H9 (cell line): ENCODE results near the gene SLC2A2. TPM values are rescaled to one million over a fixed set of nuclear protein-coding genes. Genes with fewer than 3 reads are reported as not detected.

Experiments used
- DNase-seq: peaks from one replicate; pipeline ENCODE4 v3.0.0-alpha.2; 2017
- H2AFZ ChIP-seq: one replicate; pipeline ENCODE4 v1.6.1; 2013; ENCODE audit warnings: mild to moderate bottlenecking, low read length, control low read depth, moderate library complexity
- H2AK5ac ChIP-seq: 2 replicates; pipeline ENCODE4 v1.6.1; 2013; ENCODE audit warnings: low read length, control low read depth, mixed read lengths; ENCODE audit not compliant: insufficient read length
- H2BK120ac ChIP-seq: one replicate; pipeline ENCODE4 v1.6.1; 2013; ENCODE audit warnings: low read depth, mild to moderate bottlenecking, low read length, control low read depth, inconsistent platforms; ENCODE audit not compliant: poor library complexity, severe bottlenecking
- H2BK12ac ChIP-seq: 2 replicates; pipeline ENCODE4 v1.6.1; 2013; ENCODE audit warnings: low read length, control low read depth, mixed read lengths, low read depth; ENCODE audit not compliant: insufficient read length
- H2BK15ac ChIP-seq: 2 replicates; pipeline ENCODE4 v1.6.1; 2013; ENCODE audit warnings: low read depth, low read length, control low read depth
- H2BK20ac ChIP-seq: one replicate; pipeline ENCODE4 v1.6.1; 2013; ENCODE audit warnings: low read depth, mild to moderate bottlenecking, low read length, control low read depth, inconsistent platforms; ENCODE audit not compliant: poor library complexity, severe bottlenecking
- H2BK5ac ChIP-seq: 2 replicates; pipeline ENCODE4 v1.6.1; 2013; ENCODE audit warnings: low read length, control low read depth, mixed read lengths; ENCODE audit not compliant: insufficient read length
- H3K14ac ChIP-seq: 2 replicates; pipeline ENCODE4 v1.6.1; 2013; ENCODE audit warnings: low read length, control low read depth; ENCODE audit not compliant: insufficient read depth
- H3K18ac ChIP-seq: 2 replicates; pipeline ENCODE4 v1.6.1; 2013; ENCODE audit warnings: low read depth, mild to moderate bottlenecking, mixed read lengths, low read length, control low read depth; ENCODE audit not compliant: insufficient read length
- H3K23ac ChIP-seq: 2 replicates; pipeline ENCODE4 v1.6.1; 2013; ENCODE audit warnings: low read length, control low read depth, mixed read lengths, low read depth; ENCODE audit not compliant: insufficient read length
- H3K23me2 ChIP-seq: 2 replicates; pipeline ENCODE4 v1.6.1; 2013; ENCODE audit warnings: low read depth, mild to moderate bottlenecking, mixed read lengths, low read length, control low read depth; ENCODE audit not compliant: insufficient read length, poor library complexity, severe bottlenecking
- H3K27ac ChIP-seq: 2 replicates; pipeline ENCODE4 v1.5.1; 2013; ENCODE audit warnings: low read length, control low read depth, mixed read lengths, low read depth; ENCODE audit not compliant: insufficient read length
- H3K27me3 ChIP-seq: 2 replicates; pipeline ENCODE4 v1.6.1; 2013; ENCODE audit warnings: low read length, control low read depth, inconsistent platforms; ENCODE audit not compliant: insufficient read depth
- H3K4ac ChIP-seq: 2 replicates; pipeline ENCODE4 v1.6.1; 2013; ENCODE audit warnings: low read depth, mild to moderate bottlenecking, control low read depth, inconsistent platforms, low read length, moderate library complexity
- H3K4me1 ChIP-seq: 2 replicates; pipeline ENCODE4 v1.6.1; 2013; ENCODE audit warnings: low read length, control low read depth, inconsistent platforms; ENCODE audit not compliant: insufficient read depth
- H3K4me2 ChIP-seq: 2 replicates; pipeline ENCODE4 v1.6.1; 2013; ENCODE audit warnings: low read length, control low read depth, mixed read lengths; ENCODE audit not compliant: insufficient read length, insufficient read depth
- H3K56ac ChIP-seq: 2 replicates; pipeline ENCODE4 v1.6.1; 2013; ENCODE audit warnings: low read depth, mild to moderate bottlenecking, mixed read lengths, low read length, control low read depth; ENCODE audit not compliant: insufficient read length
- H3K79me1 ChIP-seq: 2 replicates; pipeline ENCODE4 v1.6.1; 2013; ENCODE audit warnings: low read depth, mild to moderate bottlenecking, moderate library complexity, low read length, control low read depth, inconsistent platforms; ENCODE audit not compliant: insufficient read depth, poor library complexity, severe bottlenecking
- H3K79me2 ChIP-seq: 2 replicates; pipeline ENCODE4 v1.6.1; 2013; ENCODE audit warnings: low read length, control low read depth, inconsistent platforms; ENCODE audit not compliant: insufficient read depth
- H3K9ac ChIP-seq: 2 replicates; pipeline ENCODE4 v1.6.1; 2013; ENCODE audit warnings: low read length, control low read depth, mixed read lengths; ENCODE audit not compliant: insufficient read length; ENCODE audit errors: extremely low read depth
- H3K9me3 ChIP-seq: one replicate; pipeline ENCODE4 v1.6.1; 2013; ENCODE audit warnings: low read depth, low read length, inconsistent platforms; ENCODE audit not compliant: control insufficient read depth
- H3T11ph ChIP-seq: one replicate; pipeline ENCODE4 v1.6.1; 2013; ENCODE audit warnings: mild to moderate bottlenecking, low read length, control low read depth, inconsistent platforms
- H4K20me1 ChIP-seq: one replicate; pipeline ENCODE4 v1.6.1; 2013; ENCODE audit not compliant: control insufficient read depth, insufficient read length, insufficient read depth
- H4K5ac ChIP-seq: 2 replicates; pipeline ENCODE4 v1.6.1; 2013; ENCODE audit warnings: low read depth, mild to moderate bottlenecking, mixed read lengths, low read length, control low read depth; ENCODE audit not compliant: insufficient read length
- H4K8ac ChIP-seq: replicated peaks from 2 replicates; pipeline ENCODE4 v1.6.1; 2013; ENCODE audit warnings: low read length, control low read depth, mixed read lengths, low read depth; ENCODE audit not compliant: insufficient read length
- H4K91ac ChIP-seq: 2 replicates; pipeline ENCODE4 v1.6.1; 2013; ENCODE audit warnings: low read depth, mild to moderate bottlenecking, moderate library complexity, mixed read lengths, low read length, control low read depth; ENCODE audit not compliant: insufficient read length
- H3K27ac Mint-ChIP-seq, 3 experiments: 2 replicates in 2 of 3; 3 replicates in 1 of 3; pipeline ENCODE4 v1.8.0; 2020 to 2021; ENCODE audit warnings: mixed read lengths in 3 of 3, mild to moderate bottlenecking in 1 of 3, moderate library complexity in 1 of 3
- H3K27me3 Mint-ChIP-seq: 2 replicates; pipeline ENCODE4 v1.8.0; 2021; ENCODE audit warnings: low read depth, mild to moderate bottlenecking, moderate library complexity, mixed read lengths
- H3K36me3 Mint-ChIP-seq, 3 experiments: 2 replicates in 2 of 3; 3 replicates in 1 of 3; pipeline ENCODE4 v1.8.0; 2020 to 2021; ENCODE audit warnings: low read depth in 3 of 3, mixed read lengths in 3 of 3; ENCODE audit not compliant: insufficient read depth in 1 of 3
- H3K4me1 Mint-ChIP-seq, 2 experiments: 2 replicates each; pipeline ENCODE4 v1.8.0; 2020; ENCODE audit warnings: mixed read lengths in 2 of 2
- H3K4me3 Mint-ChIP-seq, 2 experiments: 2 replicates in 1 of 2; 3 replicates in 1 of 2; pipeline ENCODE4 v1.8.0; 2020 to 2021; ENCODE audit warnings: mild to moderate bottlenecking in 2 of 2, mixed read lengths in 2 of 2, moderate library complexity in 1 of 2
- H3K9me3 Mint-ChIP-seq, 2 experiments: 2 replicates in 1 of 2; 3 replicates in 1 of 2; pipeline ENCODE4 v1.8.0; 2020; ENCODE audit warnings: mild to moderate bottlenecking in 2 of 2, mixed read lengths in 2 of 2, moderate library complexity in 1 of 2
- CTCF ChIP-seq: fragments of 200-600 bp; sonication (generic); conservative IDR thresholded peaks from 3 replicates; pipeline ENCODE4 v1.8.0; 2021; ENCODE audit warnings: antibody characterized with exemption, mild to moderate bottlenecking
- WGBS: extraction: QIAGEN DNeasy Blood & Tissue Kit; methylation state at CpG from one replicate; pipeline ENCODE4 v1.1.7; 2013; ENCODE audit warnings: missing lambda C conversion rate, low lambda C conversion rate, mixed read lengths; ENCODE audit not compliant: insufficient read length; ENCODE audit errors: extremely low coverage; 5-methylcytosine and 5-hydroxymethylcytosine counted together
- total RNA-seq: library from RNA; stranded (reverse); gene quantifications from 2 replicates; pipeline ENCODE4 v1.2.1, GENCODE V29; 2021

Gene SLC2A2
- total RNA-seq, 1 experiment from 2014 or later, result not detected

DNA sequence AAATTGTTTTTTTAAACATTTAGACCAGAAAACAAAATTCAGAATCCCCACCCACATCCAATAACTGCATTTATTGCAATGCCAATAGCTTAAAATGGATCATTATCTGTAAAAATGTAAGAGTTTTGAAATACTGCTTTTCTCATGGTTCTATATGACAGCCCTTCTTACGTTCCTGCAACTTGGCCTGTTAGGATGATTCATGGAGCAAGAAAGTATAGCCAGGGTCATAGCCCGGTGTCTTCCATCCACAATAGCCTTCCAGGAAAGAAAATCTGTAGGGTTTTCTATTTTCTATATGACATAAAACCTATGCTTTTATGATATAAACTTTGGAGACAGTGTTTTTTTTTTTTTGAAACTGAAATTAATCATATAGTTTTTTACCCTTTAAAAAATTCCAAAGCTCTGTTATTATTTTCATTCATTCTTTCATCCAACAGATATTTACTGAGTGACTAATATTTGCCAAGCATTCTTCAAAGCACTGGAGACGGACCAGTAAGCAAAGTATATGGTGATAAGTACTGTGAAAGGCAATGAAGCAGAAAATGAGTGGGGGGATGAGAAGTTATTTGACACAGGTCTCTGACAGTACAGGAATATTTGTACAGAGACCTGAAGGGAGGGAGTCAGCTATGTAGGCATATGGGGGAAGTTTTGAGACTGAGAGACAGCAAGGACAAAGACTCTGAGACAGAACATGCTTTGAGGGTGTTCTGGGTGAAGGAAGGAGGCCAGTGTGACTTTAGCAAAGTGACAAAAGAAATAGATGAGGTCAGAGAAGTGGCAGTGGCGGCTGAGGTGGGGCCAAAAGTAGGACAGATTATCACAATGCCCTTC, 29.0 kb upstream of the SLC2A2 start:
- Mint-ChIP-seq H3K36me3 (no peaks in the 10 kb centered on the region; a peak in 1 of 7 replicates), H3K4me3 (no peak overlapping the region), H3K9me3 (no peaks in the 10 kb centered on the region; a peak in 1 of 5 replicates), H3K27ac (no peak overlapping the region), H3K4me1 (0 out of 4 replicates have a peak, but pooled peaks cover 0 to under 1% of the 10 kb centered on the region in 2 experiments), H3K27me3 (no peaks in the 10 kb centered on the region)
- no peak for DNase-seq
- Histone ChIP-seq H3K14ac (no peak overlapping the region), H3K56ac (no peak overlapping the region), H3K9ac (no peak overlapping the region), H3K4ac (no peak overlapping the region), H3K4me2 (no peak overlapping the region), H4K8ac (no peak overlapping the region), H2AK5ac (no peak overlapping the region), H2BK120ac (no peak overlapping the region), H2BK5ac (no peak overlapping the region), H2AFZ (no peak overlapping the region), H3K23ac (no peak overlapping the region), H3K27me3 (no peaks in the 10 kb centered on the region), H4K5ac (no peak overlapping the region), H4K20me1 (no peaks in the 10 kb centered on the region), H3K23me2 (no peaks in the 10 kb centered on the region), H4K91ac (no peak overlapping the region), H3K18ac (no peak overlapping the region), H3K79me2 (no peaks in the 10 kb centered on the region), H2BK12ac (no peak overlapping the region), H3K4me1 (no peaks in the 10 kb centered on the region), H3K9me3 (no peaks in the 10 kb centered on the region), H2BK15ac (no peak overlapping the region), H2BK20ac (no peak overlapping the region), H3K79me1 (no peaks in the 10 kb centered on the region), H3T11ph (no peak overlapping the region), H3K27ac (no peak overlapping the region)
- no CpG with 5 or more reads among the region's 4 CpGs for WGBS
- no peak for TF ChIP-seq CTCF
